OCI-LY3 (cell line): Measurements from ENCODE around the gene DNAH17.

Experiments used
- EZH2phosphoT487 ChIP-seq: fragments of 200-600 bp; shearing (Covaris generic); IDR thresholded peaks from 2 replicates; pipeline ENCODE4 v1.6.1; 2018; ENCODE audit warnings: antibody characterized with exemption, mixed run types, low read depth
- TF ChIP-seq, protein P1 (sequence below): fragments of 200-600, 300-600 bp; sonication (generic); IDR thresholded peaks from 2 replicates; pipeline ENCODE4 v1.5.1; 2014; ENCODE audit warnings: antibody characterized with exemption, low read length, low read depth

DNA sequence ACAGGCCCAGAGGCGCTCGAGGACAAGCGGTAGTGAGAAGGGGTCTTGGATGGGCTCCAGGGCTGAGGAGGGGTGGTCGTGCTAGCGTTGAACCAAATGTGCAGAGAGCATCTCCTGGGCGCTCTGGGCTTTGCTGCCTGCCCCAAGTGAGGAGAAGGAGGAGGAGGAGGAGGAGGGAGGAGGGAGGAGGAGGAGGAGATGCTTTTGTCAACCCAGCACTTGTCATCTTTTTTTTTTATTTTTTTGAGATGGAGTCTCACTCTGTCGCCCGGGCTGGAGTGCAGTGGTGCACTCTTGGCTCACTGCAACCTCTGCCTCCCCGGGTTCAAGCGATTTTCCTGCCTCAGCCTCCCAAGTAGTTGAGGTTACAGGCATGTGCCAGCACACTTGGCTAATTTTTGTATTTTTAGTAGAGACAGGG is 138.9 kb downstream of the DNAH17 start:
- TF ChIP-seq, protein P1, sequence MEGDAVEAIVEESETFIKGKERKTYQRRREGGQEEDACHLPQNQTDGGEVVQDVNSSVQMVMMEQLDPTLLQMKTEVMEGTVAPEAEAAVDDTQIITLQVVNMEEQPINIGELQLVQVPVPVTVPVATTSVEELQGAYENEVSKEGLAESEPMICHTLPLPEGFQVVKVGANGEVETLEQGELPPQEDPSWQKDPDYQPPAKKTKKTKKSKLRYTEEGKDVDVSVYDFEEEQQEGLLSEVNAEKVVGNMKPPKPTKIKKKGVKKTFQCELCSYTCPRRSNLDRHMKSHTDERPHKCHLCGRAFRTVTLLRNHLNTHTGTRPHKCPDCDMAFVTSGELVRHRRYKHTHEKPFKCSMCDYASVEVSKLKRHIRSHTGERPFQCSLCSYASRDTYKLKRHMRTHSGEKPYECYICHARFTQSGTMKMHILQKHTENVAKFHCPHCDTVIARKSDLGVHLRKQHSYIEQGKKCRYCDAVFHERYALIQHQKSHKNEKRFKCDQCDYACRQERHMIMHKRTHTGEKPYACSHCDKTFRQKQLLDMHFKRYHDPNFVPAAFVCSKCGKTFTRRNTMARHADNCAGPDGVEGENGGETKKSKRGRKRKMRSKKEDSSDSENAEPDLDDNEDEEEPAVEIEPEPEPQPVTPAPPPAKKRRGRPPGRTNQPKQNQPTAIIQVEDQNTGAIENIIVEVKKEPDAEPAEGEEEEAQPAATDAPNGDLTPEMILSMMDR, result no peak
- TF ChIP-seq EZH2phosphoT487, result no peak
